HG02798 (cell line): ENCODE data around the gene HEMGN.
"Not testable (repeated sequence)": the region's sequence is repeated elsewhere in the genome, so short reads cannot be mapped to it uniquely, and the experiment has no call there.

ENCODE experiments used
- ATAC-seq: cut with Tn5 transposase; IDR thresholded peaks from one replicate; pipeline ENCODE4 v1.9.1; 2021; ENCODE audit warnings: mild to moderate bottlenecking; ENCODE audit not compliant: unreplicated experiment, poor library complexity

Gene HEMGN

DNA sequence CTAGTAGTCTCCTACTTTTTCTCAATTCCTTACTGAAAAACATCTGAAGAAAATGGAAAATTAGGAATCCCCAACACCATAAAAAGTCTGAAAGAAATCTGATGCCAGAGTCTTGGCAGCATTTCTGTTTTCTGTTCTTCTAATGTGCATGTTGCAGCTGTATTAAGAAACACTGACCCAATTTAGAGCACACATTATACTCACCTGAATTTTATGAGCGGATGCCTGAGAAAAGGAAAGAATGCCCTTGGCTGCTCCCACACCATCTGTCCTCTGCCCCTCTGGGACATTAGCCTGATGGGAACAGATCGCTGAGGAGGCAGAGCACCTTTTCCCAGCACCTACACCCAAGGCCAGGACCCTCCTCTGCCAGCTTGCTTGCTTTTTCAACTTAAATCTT, 31.0 kb upstream of the HEMGN start:
- no peak for ATAC-seq

DNA sequence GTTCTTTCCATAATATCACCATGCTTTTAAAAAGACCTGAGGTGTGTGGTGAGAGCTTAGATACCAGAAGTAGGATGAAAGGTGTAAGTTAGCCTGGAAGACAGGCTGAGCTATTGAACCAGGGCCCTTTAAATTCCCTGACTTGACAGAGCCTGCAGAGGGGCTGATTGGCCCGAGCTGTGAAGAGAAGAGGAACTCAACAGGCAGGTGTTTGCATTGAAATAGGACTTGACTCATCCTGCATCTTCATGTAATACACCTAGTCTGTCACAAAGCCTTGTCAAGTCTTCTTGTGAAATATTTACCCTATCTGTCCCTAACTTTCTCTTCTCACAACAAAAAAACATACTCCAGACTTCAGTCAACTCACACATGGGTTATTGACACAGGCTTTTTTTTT, 28.5 kb upstream of the HEMGN start:
- ATAC-seq: no peak

GRCh38 chr9:97964901-97965300, 26.9 kb upstream of the HEMGN start:
- ATAC-seq: no peak

- no peak for ATAC-seq
Measured at GRCh38 chr9:97963232-97963631, 25.3 kb upstream of the HEMGN start.

GRCh38 chr9:97962575-97962974, 24.6 kb upstream of the HEMGN start:
- ATAC-seq: no peak

- ATAC-seq: no peak
Measured at GRCh38 chr9:97962136-97962535, 24.2 kb upstream of the HEMGN start.

GRCh38 chr9:97961361-97961760, 23.4 kb upstream of the HEMGN start:
- ATAC-seq: no peak

DNA sequence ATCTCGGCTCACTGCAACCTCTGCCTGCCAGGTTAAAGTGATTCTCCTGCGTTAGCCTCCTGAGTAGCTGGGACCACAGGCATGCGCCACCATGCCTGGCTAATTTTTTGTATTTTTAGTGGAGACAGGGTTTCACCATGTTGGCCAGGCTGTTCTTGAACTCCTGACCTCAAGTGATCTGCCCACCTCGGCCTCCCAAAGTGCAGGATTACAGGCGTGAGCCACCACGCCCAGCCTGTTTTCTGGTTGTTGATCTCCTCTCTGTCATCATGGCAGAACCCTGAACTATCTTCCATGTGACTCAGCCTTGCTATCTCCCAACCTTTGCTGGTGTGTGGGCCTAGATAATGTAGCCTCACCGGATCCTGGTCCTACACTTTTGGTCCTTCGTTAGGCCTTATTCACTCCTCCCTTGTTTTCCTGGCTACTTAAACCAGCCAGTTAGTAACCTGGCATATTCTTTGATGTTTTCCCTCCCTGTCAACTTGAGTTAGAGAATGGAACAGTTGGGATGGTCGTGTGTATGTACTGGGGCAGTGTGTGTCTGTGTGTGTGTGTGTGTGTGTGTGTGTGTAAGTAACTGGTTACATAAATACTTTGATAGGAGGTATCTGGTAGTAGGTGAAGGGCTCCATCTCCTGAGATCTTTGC, 22.8 kb upstream of the HEMGN start:
- not testable (repeated sequence) for ATAC-seq

DNA sequence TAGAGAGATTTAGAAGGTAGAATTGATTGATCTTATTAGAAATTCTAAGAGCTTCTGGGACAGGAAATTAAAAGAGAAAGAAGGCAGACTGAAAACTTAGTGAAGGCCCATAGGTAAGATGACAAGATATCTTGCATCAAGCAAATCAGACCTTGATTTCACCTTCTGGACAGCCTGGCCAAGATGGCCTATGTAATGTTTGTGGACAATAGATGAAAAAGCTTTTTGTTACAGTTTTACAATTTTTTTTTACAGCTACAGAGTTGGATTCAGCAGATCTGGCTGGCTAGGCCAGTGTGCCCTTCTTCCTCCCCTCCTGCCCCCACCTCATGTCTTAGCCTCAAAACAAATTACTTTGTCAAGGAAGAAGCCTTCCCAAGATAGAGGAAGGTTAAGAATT, 21.6 kb upstream of the HEMGN start:
- ATAC-seq: no peak

- no peak for ATAC-seq
Measured at GRCh38 chr9:97958812-97959511, 21.0 kb upstream of the HEMGN start.

GRCh38 chr9:97956331-97956730, 18.4 kb upstream of the HEMGN start:
- no peak for ATAC-seq

DNA sequence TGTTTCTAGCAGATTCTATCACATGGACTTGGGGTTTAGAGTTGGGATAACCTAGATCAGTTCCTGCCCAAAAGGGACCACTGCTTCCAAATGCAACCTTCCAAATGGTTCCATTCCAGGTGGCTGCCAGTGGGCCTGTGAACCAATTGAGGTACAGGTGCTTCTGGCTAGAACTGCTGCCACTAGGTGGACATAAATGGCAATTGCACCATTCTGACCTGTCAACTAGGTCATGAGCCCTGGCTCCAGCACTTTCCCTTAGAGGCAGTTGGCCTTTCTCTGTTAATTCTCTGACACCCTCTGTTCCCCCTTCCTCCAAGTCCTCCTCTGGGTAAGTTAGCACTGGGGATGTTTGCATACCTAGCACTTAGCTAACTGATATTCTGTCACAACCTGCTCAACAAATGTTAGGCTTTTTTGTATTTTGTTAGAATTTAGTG, 16.6 kb upstream of the HEMGN start:
- ATAC-seq: peak; percentile 72

DNA sequence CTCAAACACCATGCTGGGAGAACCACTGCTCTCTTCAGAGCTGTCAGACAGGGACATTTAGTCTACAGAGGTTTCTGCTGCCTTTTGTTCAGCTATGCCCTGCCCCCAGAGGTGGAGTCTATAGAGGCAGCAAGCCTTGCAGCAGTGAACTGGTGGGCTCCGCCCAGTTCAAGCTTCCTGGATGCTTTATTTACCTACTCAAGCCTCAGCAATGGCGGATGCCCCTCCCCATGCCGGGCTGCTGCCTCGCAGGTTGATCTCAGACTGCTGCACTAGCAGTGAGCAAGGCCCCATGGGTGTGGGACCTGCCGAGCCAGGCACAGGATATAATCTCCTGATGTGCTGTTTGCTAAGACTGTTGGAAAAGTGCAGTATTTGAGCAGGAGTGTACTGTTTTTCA, 12.9 kb upstream of the HEMGN start:
- not testable (repeated sequence) for ATAC-seq

DNA sequence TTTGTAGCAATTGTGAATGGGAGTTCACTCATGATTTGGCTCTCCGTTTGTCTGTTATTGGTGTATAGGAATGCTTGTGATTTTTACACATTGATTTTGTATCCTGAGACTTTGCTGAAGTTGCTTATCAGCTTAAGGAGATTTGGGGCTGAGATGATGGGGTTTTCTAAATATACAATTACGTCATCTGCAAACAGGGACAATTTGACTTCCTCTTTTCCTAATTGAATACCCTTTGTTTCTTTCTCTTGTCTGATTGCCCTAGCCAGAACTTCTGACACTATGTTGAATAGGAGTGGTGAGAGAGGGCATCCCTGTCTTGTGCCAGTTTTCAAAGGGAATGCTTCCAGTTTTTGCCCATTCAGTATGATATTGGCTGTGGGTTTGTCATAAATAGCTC, 9.1 kb upstream of the HEMGN start:
- ATAC-seq: not testable (repeated sequence)

- ATAC-seq: not testable (repeated sequence)
Measured at GRCh38 chr9:97945470-97945869, 7.5 kb upstream of the HEMGN start.

- no peak for ATAC-seq
Measured at GRCh38 chr9:97944612-97945011, 6.6 kb upstream of the HEMGN start.

GRCh38 chr9:97943308-97943855, 5.4 kb upstream of the HEMGN start:
- no peak for ATAC-seq

- no peak for ATAC-seq
Measured at GRCh38 chr9:97941323-97941722, 3.4 kb upstream of the HEMGN start.

- no peak for ATAC-seq
Measured at GRCh38 chr9:97940741-97941140, 2.8 kb upstream of the HEMGN start.

DNA sequence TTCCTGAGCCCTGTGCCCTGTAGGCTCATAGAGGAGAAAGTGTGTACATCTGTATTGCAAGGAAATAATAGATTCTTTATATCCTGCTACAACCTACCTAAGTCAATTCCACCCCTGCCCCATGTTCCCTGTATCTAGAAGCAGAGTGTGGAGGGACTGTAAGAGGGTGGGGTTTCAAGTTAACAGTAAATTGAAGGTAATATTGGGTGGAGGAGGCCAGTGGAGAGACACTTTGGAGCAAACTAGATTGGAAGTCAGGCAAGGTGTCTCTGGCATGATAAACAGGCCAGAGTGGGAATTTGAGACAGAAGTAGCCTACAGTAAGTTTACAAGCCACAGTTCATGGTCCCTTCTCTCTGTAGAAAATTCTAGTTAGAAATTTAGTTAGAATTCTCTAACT, 2.3 kb upstream of the HEMGN start:
- ATAC-seq: no peak

GRCh38 chr9:97936998-97937397, 974 bp downstream of the HEMGN start:
- no peak for ATAC-seq

DNA sequence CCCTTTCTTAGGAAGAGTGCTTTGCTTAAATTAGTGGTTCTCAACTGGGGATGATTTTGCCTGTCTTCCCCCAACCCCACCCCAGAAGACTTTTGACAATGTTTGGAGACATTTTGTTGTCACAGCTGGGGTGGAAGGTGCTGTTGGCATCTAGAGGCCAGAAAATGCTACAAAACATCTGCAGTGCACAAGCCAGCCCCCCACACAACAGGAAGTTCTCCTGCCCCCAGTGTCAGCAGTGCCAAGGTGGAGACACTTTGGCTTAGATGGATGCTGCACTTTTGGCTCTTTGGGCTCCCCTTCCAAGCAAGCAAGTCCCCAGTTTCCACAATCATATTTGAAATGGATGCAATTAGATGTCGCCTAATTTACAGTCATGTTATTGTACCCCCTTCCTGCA, 2.7 kb downstream of the HEMGN start:
- ATAC-seq: no peak
